Activated T-cell treated with anti-CD3 and anti-CD28 coated beads, Interleukin-2, amount 50 U/mL, for 72 hours (primary cell): ENCODE measurements around the gene GPRASP3. TPM values are rescaled to one million over a fixed set of nuclear protein-coding genes. Genes with fewer than 3 reads are reported as not detected.
"Not testable (repeated sequence)": the region's sequence is repeated elsewhere in the genome, so short reads cannot be mapped to it uniquely, and the experiment has no call there.

Experiments used
- ATAC-seq, 2 donors: fragments of 150-1000 bp; cut with Tn5 transposase; replicated peaks in 1 of 2; 2 replicates each; pipeline ENCODE4 v1.10.0; 2021; ENCODE audit warnings: moderate library complexity in 2 of 2, mild to moderate bottlenecking in 1 of 2
- DNase-seq, 2 donors: peaks; one replicate each; pipeline ENCODE4 v3.0.0; 2021 to 2022; ENCODE audit warnings: mixed read lengths in 1 of 2
- H3K27ac Mint-ChIP-seq: one replicate; pipeline ENCODE4 v1.8.0; 2022; ENCODE audit warnings: mild to moderate bottlenecking, moderate library complexity, mixed read lengths
- H3K27me3 Mint-ChIP-seq: one replicate; pipeline ENCODE4 v1.8.0; 2022; ENCODE audit warnings: low read depth, mixed read lengths
- H3K36me3 Mint-ChIP-seq, 2 donors: one replicate each; pipeline ENCODE4 v1.8.0; 2022; ENCODE audit warnings: mixed read lengths in 2 of 2, mild to moderate bottlenecking in 1 of 2; ENCODE audit not compliant: insufficient read depth in 2 of 2
- H3K4me1 Mint-ChIP-seq: one replicate; pipeline ENCODE4 v1.8.0; 2022; ENCODE audit warnings: low read depth, mixed read lengths
- H3K4me3 Mint-ChIP-seq, 2 donors: one replicate each; pipeline ENCODE4 v1.8.0; 2022; ENCODE audit warnings: mild to moderate bottlenecking in 2 of 2, mixed read lengths in 2 of 2, moderate library complexity in 2 of 2
- H3K9me3 Mint-ChIP-seq, 2 donors: one replicate each; pipeline ENCODE4 v1.8.0; 2022; ENCODE audit warnings: mixed read lengths in 2 of 2
- total RNA-seq, 2 donors: library from RNA; stranded (reverse); gene quantifications; one replicate each; pipeline ENCODE4 v1.2.3, GENCODE V29; 2022

Gene GPRASP3
- total RNA-seq, 2 donors from 2014 or later = 2.4 to 3.1 TPM

- peaks cover 14% of the 10 kb centered on the region for H3K4me1 Mint-ChIP-seq
- DNase-seq = no peak
- H3K4me3 Mint-ChIP-seq = no peak overlapping the region
Measured at GRCh38 chrX:102715967-102716366, 4.6 kb upstream of the GPRASP3 start.

GRCh38 chrX:102721169-102721506, 595 bp downstream of the GPRASP3 start:
- not testable (repeated sequence) for H3K9me3 Mint-ChIP-seq, DNase-seq, H3K27me3 Mint-ChIP-seq, H3K36me3 Mint-ChIP-seq, H3K27ac Mint-ChIP-seq, ATAC-seq
- Mint-ChIP-seq H3K4me1 (peaks cover 15% of the 10 kb centered on the region), H3K4me3 (peak overlapping the region; percentile 83 to 93)

More at GRCh38 chrX:102715967-102716366, 4.6 kb upstream of the GPRASP3 start:
- no peak for ATAC-seq
- no peaks in the 10 kb centered on the region for H3K9me3 Mint-ChIP-seq
- peaks cover 0 to 2% of the 10 kb centered on the region in 2 donors for H3K36me3 Mint-ChIP-seq
- no peak overlapping the region for H3K27ac Mint-ChIP-seq
- H3K27me3 Mint-ChIP-seq = peaks cover 6% of the 10 kb centered on the region

GRCh38 chrX:102723456-102723855, 2.9 kb downstream of the GPRASP3 start:
- Mint-ChIP-seq H3K4me1 (peaks cover 15% of the 10 kb centered on the region), H3K27me3 (peaks cover 6% of the 10 kb centered on the region), H3K9me3 (no peaks in the 10 kb centered on the region), H3K4me3 (no peak overlapping the region), H3K36me3 (peaks cover 0 to 2% of the 10 kb centered on the region in 2 donors), H3K27ac (no peak overlapping the region)
- no peak for ATAC-seq
- DNase-seq = no peak

GRCh38 chrX:102727761-102728160, 7.2 kb downstream of the GPRASP3 start:
- Mint-ChIP-seq H3K9me3 (no peaks in the 10 kb centered on the region), H3K4me3 (no peak overlapping the region), H3K36me3 (no peaks in the 10 kb centered on the region)

GRCh38 chrX:102728646-102729045, 8.1 kb downstream of the GPRASP3 start:
- no peaks in the 10 kb centered on the region for H3K9me3 Mint-ChIP-seq
- H3K4me1 Mint-ChIP-seq = no peaks in the 10 kb centered on the region
- no peak overlapping the region for H3K27ac Mint-ChIP-seq
- DNase-seq (no peak), ATAC-seq (no peak)
- no peaks in the 10 kb centered on the region for H3K36me3 Mint-ChIP-seq
- H3K4me3 Mint-ChIP-seq = no peak overlapping the region
- H3K27me3 Mint-ChIP-seq = peaks cover 3% of the 10 kb centered on the region

More at GRCh38 chrX:102727761-102728160, 7.2 kb downstream of the GPRASP3 start:
- DNase-seq (no peak), ATAC-seq (no peak)
- no peaks in the 10 kb centered on the region for H3K27me3 Mint-ChIP-seq
- no peak overlapping the region for H3K27ac Mint-ChIP-seq
- H3K4me1 Mint-ChIP-seq = no peaks in the 10 kb centered on the region

- Mint-ChIP-seq H3K4me1 (peaks cover 4% of the 10 kb centered on the region), H3K36me3 (no peaks in the 10 kb centered on the region)
- DNase-seq = no peak
Measured at GRCh38 chrX:102739657-102740056, 19.1 kb downstream of the GPRASP3 start.

GRCh38 chrX:102744307-102744706, 23.8 kb downstream of the GPRASP3 start:
- Mint-ChIP-seq H3K27me3 (peaks cover 33% of the 10 kb centered on the region), H3K27ac (no peak overlapping the region), H3K36me3 (no peaks in the 10 kb centered on the region), H3K4me1 (peaks cover 9% of the 10 kb centered on the region), H3K9me3 (no peaks in the 10 kb centered on the region), H3K4me3 (peak overlapping the region in 1 of 2 donors; percentile 46)
- ATAC-seq = peak; percentile 74 to 81
- no peak for DNase-seq

More at GRCh38 chrX:102739657-102740056, 19.1 kb downstream of the GPRASP3 start:
- H3K27ac Mint-ChIP-seq = no peak overlapping the region
- H3K4me3 Mint-ChIP-seq = no peak overlapping the region
- ATAC-seq = no peak
- no peaks in the 10 kb centered on the region for H3K9me3 Mint-ChIP-seq
- peaks cover 15% of the 10 kb centered on the region for H3K27me3 Mint-ChIP-seq

GRCh38 chrX:102745513-102745856, 24.9 kb downstream of the GPRASP3 start:
- no peak overlapping the region for H3K27ac Mint-ChIP-seq
- peaks cover 9% of the 10 kb centered on the region for H3K4me1 Mint-ChIP-seq
- ATAC-seq (no peak), DNase-seq (no peak)
- no peaks in the 10 kb centered on the region for H3K9me3 Mint-ChIP-seq
- H3K4me3 Mint-ChIP-seq = peak overlapping the region; percentile 83 to 84
- H3K27me3 Mint-ChIP-seq = peaks cover 26% of the 10 kb centered on the region
- H3K36me3 Mint-ChIP-seq = no peaks in the 10 kb centered on the region

- Mint-ChIP-seq H3K4me1 (peaks cover 9% of the 10 kb centered on the region), H3K4me3 (peak overlapping the region; percentile 83 to 84), H3K36me3 (no peaks in the 10 kb centered on the region), H3K9me3 (no peaks in the 10 kb centered on the region), H3K27me3 (peaks cover 26% of the 10 kb centered on the region), H3K27ac (no peak overlapping the region)
- DNase-seq (peak; percentile 12 to 15), ATAC-seq (peak; percentile 58 to 68)
Measured at GRCh38 chrX:102745857-102746584, 25.5 kb downstream of the GPRASP3 start.

GRCh38 chrX:102765217-102765616, 44.7 kb downstream of the GPRASP3 start:
- no peak for ATAC-seq
- no peaks in the 10 kb centered on the region for H3K9me3 Mint-ChIP-seq
- H3K4me3 Mint-ChIP-seq = no peak overlapping the region
- no peak overlapping the region for H3K27ac Mint-ChIP-seq
- H3K36me3 Mint-ChIP-seq = peaks cover 0 to 2% of the 10 kb centered on the region in 2 donors
- peaks cover 19% of the 10 kb centered on the region for H3K4me1 Mint-ChIP-seq
- no peak for DNase-seq
- peaks cover 10% of the 10 kb centered on the region for H3K27me3 Mint-ChIP-seq

GRCh38 chrX:102765809-102766208, 45.3 kb downstream of the GPRASP3 start:
- no peak for ATAC-seq
- H3K36me3 Mint-ChIP-seq = peaks cover 0 to 2% of the 10 kb centered on the region in 2 donors
- no peaks in the 10 kb centered on the region for H3K9me3 Mint-ChIP-seq
- H3K4me3 Mint-ChIP-seq = no peak overlapping the region
- DNase-seq = no peak
- no peak overlapping the region for H3K27ac Mint-ChIP-seq
- H3K4me1 Mint-ChIP-seq = peaks cover 22% of the 10 kb centered on the region
- peaks cover 10% of the 10 kb centered on the region for H3K27me3 Mint-ChIP-seq

- Mint-ChIP-seq H3K9me3 (no peaks in the 10 kb centered on the region), H3K4me1 (peaks cover 27% of the 10 kb centered on the region), H3K36me3 (peaks cover 0 to 2% of the 10 kb centered on the region in 2 donors), H3K27me3 (peaks cover 10% of the 10 kb centered on the region), H3K27ac (peak overlapping the region; percentile 57), H3K4me3 (peak overlapping the region; percentile 40 to 58)
- DNase-seq (no peak), ATAC-seq (peak; percentile 75 to 82)
Measured at GRCh38 chrX:102767287-102767686, 46.7 kb downstream of the GPRASP3 start.

- H3K27ac Mint-ChIP-seq = peak overlapping the region; percentile 96
- H3K27me3 Mint-ChIP-seq = peaks cover 4% of the 10 kb centered on the region
- peaks cover 27% of the 10 kb centered on the region for H3K4me1 Mint-ChIP-seq
- peak overlapping the region; percentile 89 to 99 for H3K4me3 Mint-ChIP-seq
- ATAC-seq (peak; percentile 83 to 88), DNase-seq (peak; percentile 71 to 75)
- H3K9me3 Mint-ChIP-seq = no peaks in the 10 kb centered on the region
- peaks cover 0 to 2% of the 10 kb centered on the region in 2 donors for H3K36me3 Mint-ChIP-seq
Measured at GRCh38 chrX:102768987-102769761, 48.6 kb downstream of the GPRASP3 start.
